ENCODE data around the gene KLHL1. TPM values are rescaled to one million over a fixed set of nuclear protein-coding genes. Genes with fewer than 3 reads are reported as not detected.

The KLHL1 gene
- total RNA-seq, 1 donor: not detected

GRCh38 chr13:70022646-70023045 lies 85.6 kb downstream of the KLHL1 start:
- no peak for TF ChIP-seq CTCF (IDR thresholded peaks at IDR 0.05; ENCODE audit: insufficient read depth, low read depth, low read length)
- no peak overlapping the region for H3K4me3 ChIP-seq (ENCODE audit: low read depth, low read length)
- DNase-seq (ENCODE audit: low read depth): no peak

- no peak for TF ChIP-seq CTCF (IDR thresholded peaks at IDR 0.05; ENCODE audit: insufficient read depth, low read depth, low read length)
- H3K4me3 ChIP-seq (ENCODE audit: low read depth, low read length): no peak overlapping the region
- no peak for DNase-seq (ENCODE audit: low read depth)
Observed at GRCh38 chr13:70016116-70016515, 92.1 kb downstream of the KLHL1 start.

- TF ChIP-seq CTCF (IDR thresholded peaks at IDR 0.05; ENCODE audit: insufficient read depth, low read depth, low read length): no peak
- DNase-seq (ENCODE audit: low read depth): no peak
- H3K4me3 ChIP-seq (ENCODE audit: low read depth, low read length): no peak overlapping the region
Observed at GRCh38 chr13:70014337-70014736, 93.9 kb downstream of the KLHL1 start.

GRCh38 chr13:69999875-70000274 lies 108.4 kb downstream of the KLHL1 start:
- DNase-seq (ENCODE audit: low read depth): no peak
- TF ChIP-seq CTCF (IDR thresholded peaks at IDR 0.05; ENCODE audit: insufficient read depth, low read depth, low read length): no peak
- no peak overlapping the region for H3K4me3 ChIP-seq (ENCODE audit: low read depth, low read length)

- no peak for DNase-seq (ENCODE audit: low read depth)
- H3K4me3 ChIP-seq (ENCODE audit: low read depth, low read length): no peak overlapping the region
- TF ChIP-seq CTCF (IDR thresholded peaks at IDR 0.05; ENCODE audit: insufficient read depth, low read depth, low read length): no peak
Observed at GRCh38 chr13:69997061-69997460, 111.2 kb downstream of the KLHL1 start.

- H3K4me3 ChIP-seq (ENCODE audit: low read depth, low read length): no peak overlapping the region
- TF ChIP-seq CTCF (IDR thresholded peaks at IDR 0.05; ENCODE audit: insufficient read depth, low read depth, low read length): no peak
- no peak for DNase-seq (ENCODE audit: low read depth)
Observed at GRCh38 chr13:69980799-69981198, 127.5 kb downstream of the KLHL1 start.

GRCh38 chr13:69975496-69975895 lies 132.8 kb downstream of the KLHL1 start:
- no peak for DNase-seq (ENCODE audit: low read depth)
- TF ChIP-seq CTCF (IDR thresholded peaks at IDR 0.05; ENCODE audit: insufficient read depth, low read depth, low read length): no peak
- H3K4me3 ChIP-seq (ENCODE audit: low read depth, low read length): no peak overlapping the region

All from fibroblast of villous mesenchyme (primary cell).